T-cell (primary cell): ENCODE measurements around the gene RERE. TPM values are rescaled to one million over a fixed set of nuclear protein-coding genes. Genes with fewer than 3 reads are reported as not detected.
"Not testable (repeated sequence)": the region's sequence is repeated elsewhere in the genome, so short reads cannot be mapped to it uniquely, and the experiment has no call there.

Source experiments
- ATAC-seq, 4 experiments: fragments of 200-7000 bp in 3 of 4; fragments of 150-1000 bp in 1 of 4; cut with Tn5 transposase; replicated peaks in 1 of 4; 1 replicate in 3 of 4; 2 replicates in 1 of 4; pipeline ENCODE4 v1.10.0; 2021; ENCODE audit warnings: moderate library complexity in 3 of 4, mild to moderate bottlenecking in 2 of 4, moderate number of reproducible peaks in 1 of 4
- CTCF ChIA-PET, 2 donors: fragments of 300-600 bp; sonication (Branson Sonifier 250); formaldehyde crosslinking; loops; one replicate each; lab custom pipeline; 2022; ENCODE audit warnings: antibody characterized with exemption in 2 of 2; lab: Charles Lee
- POLR2A ChIA-PET, 2 donors: fragments of 300-600 bp; sonication (Branson Sonifier 250); formaldehyde crosslinking; loops; one replicate each; lab custom pipeline; 2022; ENCODE audit warnings: antibody characterized with exemption in 2 of 2; lab: Charles Lee
- DNase-seq, 35 experiments: peaks; one replicate each; pipeline versions ENCODE4 v3.0.0 to v3.0.0-alpha.2; 2013 to 2023
- H3K27ac ChIP-seq: one replicate; pipeline ENCODE4 v1.5.1; 2013; ENCODE audit warnings: low read length
- H3K27me3 ChIP-seq, 2 experiments: replicated peaks in 1 of 2; 1 replicate in 1 of 2; 2 replicates in 1 of 2; pipeline versions ENCODE4 v1.6.1 to v1.7.0; 2013; ENCODE audit warnings: low read length in 1 of 2, mixed read lengths in 1 of 2; ENCODE audit not compliant: control insufficient read depth in 2 of 2, insufficient read depth in 2 of 2; ENCODE audit errors: extremely low read depth in 1 of 2
- H3K36me3 ChIP-seq, 2 donors: 1 replicate in 1 of 2; 2 replicates in 1 of 2; pipeline versions ENCODE4 v1.6.1 to v1.7.0; 2013; ENCODE audit warnings: low read length in 1 of 2; ENCODE audit not compliant: control insufficient read depth in 2 of 2, insufficient read depth in 1 of 2; ENCODE audit errors: extremely low read depth in 1 of 2
- H3K4me1 ChIP-seq, 2 experiments: 1 replicate in 1 of 2; 2 replicates in 1 of 2; pipeline versions ENCODE4 v1.6.1 to v1.7.0; 2013; ENCODE audit warnings: low read length in 2 of 2, mixed read lengths in 1 of 2; ENCODE audit not compliant: insufficient read depth in 2 of 2, control insufficient read depth in 1 of 2; ENCODE audit errors: extremely low read depth in 1 of 2
- H3K4me3 ChIP-seq, 2 donors: 1 replicate in 1 of 2; 2 replicates in 1 of 2; pipeline versions ENCODE4 v1.5.1 to v1.7.0; 2013; ENCODE audit warnings: mild to moderate bottlenecking in 2 of 2, low read length in 1 of 2, moderate library complexity in 1 of 2; ENCODE audit not compliant: control insufficient read depth in 1 of 2; ENCODE audit errors: extremely low read depth in 1 of 2
- H3K9me3 ChIP-seq: 2 replicates; pipeline ENCODE4 v1.7.0; 2013
- H3K27ac Mint-ChIP-seq, 2 donors: one replicate each; pipeline ENCODE4 v1.8.0; 2020 to 2021; ENCODE audit warnings: mild to moderate bottlenecking in 2 of 2, mixed read lengths in 2 of 2
- H3K27me3 Mint-ChIP-seq, 2 donors: one replicate each; pipeline ENCODE4 v1.8.0; 2021 to 2022; ENCODE audit warnings: mixed read lengths in 2 of 2
- H3K36me3 Mint-ChIP-seq: one replicate; pipeline ENCODE4 v1.8.0; 2021; ENCODE audit warnings: mixed read lengths
- H3K4me1 Mint-ChIP-seq, 3 donors: one replicate each; pipeline ENCODE4 v1.8.0; 2020 to 2022; ENCODE audit warnings: mixed read lengths in 3 of 3, mild to moderate bottlenecking in 1 of 3
- H3K4me3 Mint-ChIP-seq, 3 donors: one replicate each; pipeline ENCODE4 v1.8.0; 2020 to 2022; ENCODE audit warnings: mild to moderate bottlenecking in 3 of 3, mixed read lengths in 3 of 3, moderate library complexity in 3 of 3
- H3K9me3 Mint-ChIP-seq, 3 donors: one replicate each; pipeline ENCODE4 v1.8.0; 2020 to 2022; ENCODE audit warnings: mixed read lengths in 3 of 3
- WGBS: methylation state at CpG from one replicate; pipeline ENCODE4 v1.1.5; 2013; ENCODE audit warnings: missing lambda C conversion rate; ENCODE audit not compliant: insufficient coverage; 5-methylcytosine and 5-hydroxymethylcytosine counted together
- total RNA-seq, 35 experiments: library from RNA in 6 of 35; stranded (reverse) in 6 of 35; fragments of 120-200 nt in 1 of 35; gene quantifications; one replicate each; pipeline versions ENCODE4 v1.2.1 to v1.2.4 and lab custom pipeline; 2013 to 2026

The RERE gene
- total RNA-seq, 5 donors from 2014 or later (not counting 1 experiment from before 2014, with no cell fraction given) = 85.1 to 116 (median 103) TPM

DNA sequence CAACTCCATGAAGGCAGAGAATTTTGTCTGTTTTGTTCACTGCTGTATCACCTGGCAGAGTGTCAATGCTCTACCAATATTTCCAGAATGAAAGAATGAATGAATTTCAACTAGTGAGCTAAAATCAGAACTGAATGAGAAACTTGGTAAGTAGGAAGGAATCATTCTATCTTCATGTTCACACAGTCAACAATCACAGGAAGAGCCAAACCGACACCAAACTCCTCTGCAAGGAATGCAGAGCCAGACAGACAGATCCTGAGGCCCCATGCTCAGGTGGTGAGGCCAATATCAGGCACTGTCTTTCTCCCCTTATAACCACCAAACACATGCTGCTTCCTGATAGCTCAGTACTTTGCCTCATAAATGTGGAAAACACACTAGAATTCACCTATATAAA is 360.4 kb downstream of the RERE start:
- Histone ChIP-seq H3K27ac (no peak overlapping the region), H3K4me1 (peaks cover 2 to 8% of the 10 kb centered on the region in 2 experiments), H3K9me3 (no peaks in the 10 kb centered on the region), H3K4me3 (no peak overlapping the region), H3K27me3 (no peaks in the 10 kb centered on the region), H3K36me3 (peaks cover 0 to 2% of the 10 kb centered on the region in 2 donors)
- Mint-ChIP-seq H3K36me3 (peaks cover 18% of the 10 kb centered on the region), H3K27ac (no peak overlapping the region), H3K4me1 (peaks cover 37 to 42% (median 40%) of the 10 kb centered on the region in 3 donors), H3K9me3 (no peaks in the 10 kb centered on the region), H3K27me3 (no peaks in the 10 kb centered on the region), H3K4me3 (no peak overlapping the region)
- no peak for ATAC-seq
- 89% methylated on average over 1 of the region's 1 CpG for WGBS
- ChIA-PET POLR2A (interaction anchor here in 1 of 2 donors (0.6 kb wide), 1 partner anchor 219 kb away, joined by 3 read pairs; no protein-coding TSS in a partner anchor), CTCF (interaction anchor here in 1 of 2 donors (0.6 kb wide), 2 partner anchors 12 to 483 kb away, joined by 3 read pairs; no protein-coding TSS in a partner anchor)
- DNase-seq = no peak

DNA sequence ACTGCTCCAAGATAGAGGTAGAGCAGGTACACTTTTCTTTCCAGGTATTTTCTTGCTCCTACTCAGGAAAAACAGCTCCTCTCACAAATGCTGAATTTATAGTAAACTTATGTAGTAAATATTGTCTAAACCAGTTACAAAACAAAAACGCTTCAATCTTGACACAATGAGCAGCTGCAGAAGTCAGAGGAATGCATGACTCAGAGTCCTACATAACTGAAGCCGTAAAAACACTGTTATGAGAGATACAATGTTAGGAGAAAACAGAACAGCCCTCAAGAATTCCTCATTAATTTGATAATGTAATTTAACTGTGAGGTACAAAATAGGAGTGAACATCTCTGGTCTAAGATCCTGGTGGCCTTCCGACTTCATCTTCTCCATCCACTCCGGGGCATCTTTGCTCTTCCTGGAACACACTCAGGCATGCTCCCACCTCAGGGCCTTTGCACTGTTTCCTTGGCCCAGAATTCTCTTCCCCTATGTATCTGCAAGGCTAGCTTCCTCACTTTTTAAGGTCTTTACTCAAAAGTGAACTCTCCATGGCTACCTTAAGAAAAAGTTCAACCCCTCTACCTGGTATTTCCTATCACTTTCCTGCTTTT is 361.0 kb downstream of the RERE start:
- Mint-ChIP-seq H3K27ac (no peak overlapping the region), H3K4me3 (no peak overlapping the region), H3K36me3 (peaks cover 18% of the 10 kb centered on the region), H3K4me1 (peaks cover 34 to 40% (median 34%) of the 10 kb centered on the region in 3 donors), H3K9me3 (no peaks in the 10 kb centered on the region), H3K27me3 (no peaks in the 10 kb centered on the region)
- ChIA-PET CTCF (no interaction called here), POLR2A (no interaction called here)
- whole genome bisulfite sequencing = 92% methylated on average over 2 of the region's 4 CpGs
- Histone ChIP-seq H3K27me3 (no peaks in the 10 kb centered on the region), H3K27ac (no peak overlapping the region), H3K4me3 (no peak overlapping the region), H3K9me3 (no peaks in the 10 kb centered on the region), H3K36me3 (peaks cover 0 to 2% of the 10 kb centered on the region in 2 donors), H3K4me1 (peaks cover 2 to 8% of the 10 kb centered on the region in 2 experiments)
- ATAC-seq (no peak), DNase-seq (no peak)

DNA sequence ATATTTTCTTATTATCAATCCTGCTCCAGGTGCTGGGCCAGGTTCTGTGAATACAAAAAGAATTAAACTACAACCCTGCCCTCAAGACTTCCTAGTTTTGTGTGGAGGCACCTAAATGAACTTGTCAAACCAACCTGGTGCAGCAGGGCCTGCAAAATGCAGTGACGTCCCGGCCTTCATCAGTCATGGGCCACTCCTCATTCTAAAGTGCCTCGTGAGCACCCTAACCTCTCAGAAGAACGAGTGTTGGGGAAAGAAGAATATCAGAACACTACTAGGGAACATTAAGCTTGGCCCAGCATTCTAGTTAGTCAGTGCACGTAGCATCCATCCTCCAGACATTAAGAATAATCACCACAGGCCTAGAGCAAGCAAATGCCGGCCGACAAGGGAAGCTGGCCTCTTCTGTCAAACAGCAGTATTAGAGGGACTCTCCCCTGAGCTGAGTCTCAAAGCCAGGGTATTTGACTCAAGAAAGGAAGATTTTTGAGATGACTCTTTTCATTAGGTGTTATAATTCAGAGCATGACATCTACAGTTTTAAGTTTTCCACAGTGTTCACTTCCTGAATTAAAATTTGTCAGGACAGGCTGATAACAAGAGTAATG is 361.6 kb downstream of the RERE start:
- H3K4me1 ChIP-seq = peaks cover 2 to 8% of the 10 kb centered on the region in 2 experiments

DNA sequence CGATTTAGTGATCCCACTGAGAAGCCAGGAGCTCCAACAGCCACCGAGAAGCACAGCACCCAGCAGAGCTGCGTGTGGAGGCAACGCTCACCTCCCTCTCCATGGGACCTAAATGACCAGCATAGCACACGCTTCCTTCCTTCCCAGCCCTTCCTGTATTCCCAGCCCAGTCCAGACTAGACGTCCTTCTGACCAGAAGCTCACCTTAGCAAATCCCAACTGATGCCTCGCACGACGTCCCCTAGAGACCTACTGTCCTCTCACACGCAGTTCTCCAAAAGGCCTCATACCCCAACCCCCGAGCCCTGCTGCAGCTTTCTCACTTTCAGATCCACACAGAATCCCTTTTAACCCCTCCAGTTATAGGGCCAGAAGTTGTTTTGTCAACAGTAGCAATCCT is 367.1 kb downstream of the RERE start:
- 97% methylated on average over 11 of the region's 11 CpGs for WGBS
- DNase-seq (no peak), ATAC-seq (no peak)
- no peaks in the 10 kb centered on the region for H3K9me3 ChIP-seq
- no peak overlapping the region for H3K27ac ChIP-seq
- H3K36me3 Mint-ChIP-seq = peaks cover 18% of the 10 kb centered on the region
- H3K4me1 Mint-ChIP-seq = peaks cover 6 to 18% (median 17%) of the 10 kb centered on the region in 3 donors
- peaks cover 0 to 8% of the 10 kb centered on the region in 2 donors for H3K36me3 ChIP-seq
- no peak overlapping the region for H3K4me3 Mint-ChIP-seq
- H3K27me3 Mint-ChIP-seq = no peaks in the 10 kb centered on the region
- no peaks in the 10 kb centered on the region for H3K27me3 ChIP-seq
- no peak overlapping the region for H3K27ac Mint-ChIP-seq
- no peak overlapping the region for H3K4me3 ChIP-seq
- H3K9me3 Mint-ChIP-seq = no peaks in the 10 kb centered on the region
- ChIA-PET POLR2A (no interaction called here), CTCF (no interaction called here)
- H3K4me1 ChIP-seq = peaks cover 6 to 13% of the 10 kb centered on the region in 2 experiments

More for the DNA sequence above, 361.6 kb downstream of the RERE start:
- Histone ChIP-seq H3K27ac (no peak overlapping the region), H3K4me3 (no peak overlapping the region), H3K9me3 (no peaks in the 10 kb centered on the region), H3K27me3 (no peaks in the 10 kb centered on the region), H3K36me3 (peaks cover 0 to 2% of the 10 kb centered on the region in 2 donors)
- DNase-seq = no peak
- 95% methylated on average over 4 of the region's 7 CpGs for WGBS
- ChIA-PET CTCF (no interaction called here), POLR2A (no interaction called here)
- no peak for ATAC-seq
- no peaks in the 10 kb centered on the region for H3K9me3 Mint-ChIP-seq
- H3K27ac Mint-ChIP-seq = no peak overlapping the region
- no peak overlapping the region for H3K4me3 Mint-ChIP-seq
- H3K36me3 Mint-ChIP-seq = peaks cover 15% of the 10 kb centered on the region
- peaks cover 29 to 36% (median 30%) of the 10 kb centered on the region in 3 donors for H3K4me1 Mint-ChIP-seq
- no peaks in the 10 kb centered on the region for H3K27me3 Mint-ChIP-seq

DNA sequence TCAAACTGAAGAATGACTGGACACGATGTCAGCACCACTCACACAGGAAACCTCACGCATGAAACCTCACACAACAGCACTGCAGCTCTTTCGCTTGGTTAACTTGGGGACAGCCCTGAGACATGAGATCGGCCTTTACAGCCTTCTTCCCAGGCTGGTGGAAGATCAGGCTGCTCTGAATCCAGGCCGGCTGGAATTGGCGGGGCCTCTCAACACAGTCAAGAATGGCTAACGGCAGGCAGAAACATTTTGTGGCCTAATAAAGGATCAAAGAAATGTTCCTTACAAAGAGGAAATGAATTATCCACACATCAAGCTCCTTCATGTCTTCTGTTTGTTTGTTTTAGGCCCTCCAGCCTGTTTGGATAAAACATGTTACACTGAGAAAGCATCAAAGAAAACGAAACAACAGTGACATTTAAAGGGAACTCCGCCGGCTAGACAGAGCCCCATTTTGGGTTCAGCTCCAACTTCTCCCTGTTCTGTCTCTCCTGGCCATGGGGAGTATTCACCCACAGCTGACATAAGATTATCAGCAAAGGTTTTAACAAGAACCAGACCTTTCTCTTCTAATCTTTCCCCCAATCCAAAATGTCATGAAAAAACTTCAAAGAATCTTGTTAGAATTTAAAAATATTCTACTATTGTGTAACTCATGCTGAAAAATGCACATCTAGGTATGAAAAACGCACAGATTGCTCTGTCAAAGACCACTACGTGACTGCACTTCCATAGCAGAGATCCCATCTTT is 368.4 kb downstream of the RERE start:
- H3K4me3 ChIP-seq = peak overlapping the region in 1 of 2 donors; percentile 23
- no peaks in the 10 kb centered on the region for H3K27me3 ChIP-seq
- Mint-ChIP-seq H3K4me1 (peaks cover 6 to 18% (median 18%) of the 10 kb centered on the region in 3 donors), H3K4me3 (no peak overlapping the region), H3K27me3 (no peaks in the 10 kb centered on the region), H3K27ac (no peak overlapping the region), H3K36me3 (peaks cover 24% of the 10 kb centered on the region), H3K9me3 (no peaks in the 10 kb centered on the region)
- ATAC-seq (peak in 2 of 4 experiments; percentile 38 to 51), DNase-seq (no peak)
- ChIA-PET POLR2A (interaction anchor here in 1 of 2 donors (0.6 kb wide), 1 partner anchor 8 kb away, joined by 7 read pairs; no protein-coding TSS in a partner anchor), CTCF (interaction anchor here in 1 of 2 donors (1.0 kb wide), 1 partner anchor 22 kb away, joined by 6 read pairs; no protein-coding TSS in a partner anchor)
- H3K4me1 ChIP-seq = peaks cover 6 to 13% of the 10 kb centered on the region in 2 experiments
- WGBS = 61% methylated on average over 9 of the region's 12 CpGs
- peaks cover 0 to 8% of the 10 kb centered on the region in 2 donors for H3K36me3 ChIP-seq
- H3K9me3 ChIP-seq = no peaks in the 10 kb centered on the region
- H3K27ac ChIP-seq = no peak overlapping the region

DNA sequence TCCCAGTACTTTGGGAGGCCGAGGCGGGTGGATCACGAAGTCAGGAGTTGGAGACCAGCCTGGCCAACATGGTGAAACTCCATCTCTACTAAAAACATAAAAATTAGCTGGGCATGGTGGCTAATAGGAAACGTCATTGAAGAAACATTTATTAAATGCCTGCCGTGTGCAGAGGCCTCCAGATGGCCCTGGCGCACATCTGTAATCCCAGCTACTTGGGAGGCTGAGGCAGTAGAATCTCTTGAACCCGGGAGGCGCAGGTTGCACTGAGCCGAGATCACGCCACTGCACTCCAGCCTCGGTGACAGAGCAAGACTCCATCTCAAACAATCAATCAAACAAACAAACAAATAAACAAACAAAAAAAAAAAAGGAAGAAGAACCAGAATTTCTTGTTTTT is 368.9 kb downstream of the RERE start:
- H3K27ac ChIP-seq, H3K27ac Mint-ChIP-seq, H3K36me3 ChIP-seq, H3K9me3 ChIP-seq, H3K4me3 ChIP-seq, H3K4me3 Mint-ChIP-seq, POLR2A ChIA-PET, DNase-seq, H3K27me3 Mint-ChIP-seq, H3K9me3 Mint-ChIP-seq, ATAC-seq, H3K27me3 ChIP-seq: not testable (repeated sequence)
- H3K36me3 Mint-ChIP-seq = peaks cover 21% of the 10 kb centered on the region
- 100% methylated on average over 3 of the region's 11 CpGs for WGBS
- CTCF ChIA-PET = interaction anchor here in 1 of 2 donors (1.0 kb wide), 1 partner anchor 22 kb away, joined by 6 read pairs; no protein-coding TSS in a partner anchor
- peaks cover 6 to 13% of the 10 kb centered on the region in 2 experiments for H3K4me1 ChIP-seq
- peaks cover 6 to 15% (median 15%) of the 10 kb centered on the region in 3 donors for H3K4me1 Mint-ChIP-seq
